Measurements from ENCODE around the gene ACBD4. TPM values are rescaled to one million over a fixed set of nuclear protein-coding genes. Genes with fewer than 3 reads are reported as not detected.

Gene ACBD4
- polyA plus RNA-seq, 1 donor from 2014 or later, result 3.1 TPM

- Histone ChIP-seq H3K4me2 (ENCODE audit: low read length) (no peak overlapping the region), H3F3A (ENCODE audit: insufficient read depth, low read length, poor library complexity, severe bottlenecking) (no peaks in the 10 kb centered on the region), H3K36me3 (ENCODE audit: insufficient read depth, low read length) (no peaks in the 10 kb centered on the region), H3K9ac (ENCODE audit: low read length) (no peak overlapping the region), H4K20me1 (ENCODE audit: insufficient read depth) (no peaks in the 10 kb centered on the region), H3K27ac (ENCODE audit: low read length) (no peak overlapping the region), H3K9me2 (ENCODE audit: insufficient read depth, low read length) (no peaks in the 10 kb centered on the region), H2AFZ (ENCODE audit: low read depth, low read length) (no peak overlapping the region), H3K79me2 (replicated peaks; ENCODE audit: insufficient read depth, low read length) (no peaks in the 10 kb centered on the region), H3K9me3 (ENCODE audit: low read length) (no peaks in the 10 kb centered on the region), H3K4me3 (ENCODE audit: low read length) (no peak overlapping the region), H3K27me3 (ENCODE audit: insufficient read depth, low read depth, low read length) (no peaks in the 10 kb centered on the region)
- TF ChIP-seq RAD21 (conservative IDR thresholded peaks at IDR 0.05), result no peak
- TF ChIP-seq, protein P1, sequence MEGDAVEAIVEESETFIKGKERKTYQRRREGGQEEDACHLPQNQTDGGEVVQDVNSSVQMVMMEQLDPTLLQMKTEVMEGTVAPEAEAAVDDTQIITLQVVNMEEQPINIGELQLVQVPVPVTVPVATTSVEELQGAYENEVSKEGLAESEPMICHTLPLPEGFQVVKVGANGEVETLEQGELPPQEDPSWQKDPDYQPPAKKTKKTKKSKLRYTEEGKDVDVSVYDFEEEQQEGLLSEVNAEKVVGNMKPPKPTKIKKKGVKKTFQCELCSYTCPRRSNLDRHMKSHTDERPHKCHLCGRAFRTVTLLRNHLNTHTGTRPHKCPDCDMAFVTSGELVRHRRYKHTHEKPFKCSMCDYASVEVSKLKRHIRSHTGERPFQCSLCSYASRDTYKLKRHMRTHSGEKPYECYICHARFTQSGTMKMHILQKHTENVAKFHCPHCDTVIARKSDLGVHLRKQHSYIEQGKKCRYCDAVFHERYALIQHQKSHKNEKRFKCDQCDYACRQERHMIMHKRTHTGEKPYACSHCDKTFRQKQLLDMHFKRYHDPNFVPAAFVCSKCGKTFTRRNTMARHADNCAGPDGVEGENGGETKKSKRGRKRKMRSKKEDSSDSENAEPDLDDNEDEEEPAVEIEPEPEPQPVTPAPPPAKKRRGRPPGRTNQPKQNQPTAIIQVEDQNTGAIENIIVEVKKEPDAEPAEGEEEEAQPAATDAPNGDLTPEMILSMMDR (IDR thresholded peaks at IDR 0.05; ENCODE audit: poor library complexity, severe bottlenecking), result no peak
- TF ChIP-seq, protein P2, sequence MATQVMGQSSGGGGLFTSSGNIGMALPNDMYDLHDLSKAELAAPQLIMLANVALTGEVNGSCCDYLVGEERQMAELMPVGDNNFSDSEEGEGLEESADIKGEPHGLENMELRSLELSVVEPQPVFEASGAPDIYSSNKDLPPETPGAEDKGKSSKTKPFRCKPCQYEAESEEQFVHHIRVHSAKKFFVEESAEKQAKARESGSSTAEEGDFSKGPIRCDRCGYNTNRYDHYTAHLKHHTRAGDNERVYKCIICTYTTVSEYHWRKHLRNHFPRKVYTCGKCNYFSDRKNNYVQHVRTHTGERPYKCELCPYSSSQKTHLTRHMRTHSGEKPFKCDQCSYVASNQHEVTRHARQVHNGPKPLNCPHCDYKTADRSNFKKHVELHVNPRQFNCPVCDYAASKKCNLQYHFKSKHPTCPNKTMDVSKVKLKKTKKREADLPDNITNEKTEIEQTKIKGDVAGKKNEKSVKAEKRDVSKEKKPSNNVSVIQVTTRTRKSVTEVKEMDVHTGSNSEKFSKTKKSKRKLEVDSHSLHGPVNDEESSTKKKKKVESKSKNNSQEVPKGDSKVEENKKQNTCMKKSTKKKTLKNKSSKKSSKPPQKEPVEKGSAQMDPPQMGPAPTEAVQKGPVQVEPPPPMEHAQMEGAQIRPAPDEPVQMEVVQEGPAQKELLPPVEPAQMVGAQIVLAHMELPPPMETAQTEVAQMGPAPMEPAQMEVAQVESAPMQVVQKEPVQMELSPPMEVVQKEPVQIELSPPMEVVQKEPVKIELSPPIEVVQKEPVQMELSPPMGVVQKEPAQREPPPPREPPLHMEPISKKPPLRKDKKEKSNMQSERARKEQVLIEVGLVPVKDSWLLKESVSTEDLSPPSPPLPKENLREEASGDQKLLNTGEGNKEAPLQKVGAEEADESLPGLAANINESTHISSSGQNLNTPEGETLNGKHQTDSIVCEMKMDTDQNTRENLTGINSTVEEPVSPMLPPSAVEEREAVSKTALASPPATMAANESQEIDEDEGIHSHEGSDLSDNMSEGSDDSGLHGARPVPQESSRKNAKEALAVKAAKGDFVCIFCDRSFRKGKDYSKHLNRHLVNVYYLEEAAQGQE (IDR thresholded peaks at IDR 0.05; ENCODE audit: borderline replicate concordance), result no peak
- no peak for TF ChIP-seq MXI1 (conservative IDR thresholded peaks at IDR 0.05; ENCODE audit: poor library complexity, severe bottlenecking)
- no peak for TF ChIP-seq EZH2 (IDR thresholded peaks at IDR 0.05; ENCODE audit: borderline replicate concordance, insufficient read depth, low read length, poor library complexity, severe bottlenecking)
- TF ChIP-seq SMC3 (conservative IDR thresholded peaks at IDR 0.05; ENCODE audit: poor library complexity), result no peak
- no peak for TF ChIP-seq EP300 (conservative IDR thresholded peaks at IDR 0.05; ENCODE audit: poor library complexity, severe bottlenecking)
- no peak for TF ChIP-seq POLR2AphosphoS5 (IDR thresholded peaks at IDR 0.05)
- TF ChIP-seq TAF1 (IDR thresholded peaks at IDR 0.05; ENCODE audit: low read depth), result no peak
These were observed 23.6 kb upstream of the ACBD4 start for GRCh38 chr17:45111850-45112249.

- H3K4me2 ChIP-seq (ENCODE audit: low read length), result no peak overlapping the region
- H3F3A ChIP-seq (ENCODE audit: insufficient read depth, low read length, poor library complexity, severe bottlenecking), result no peaks in the 10 kb centered on the region
- H3K27ac ChIP-seq (ENCODE audit: low read length), result no peak overlapping the region
- no peak overlapping the region for H2AFZ ChIP-seq (ENCODE audit: low read depth, low read length)
- no peaks in the 10 kb centered on the region for H3K9me3 ChIP-seq (ENCODE audit: low read length)
- no peaks in the 10 kb centered on the region for H3K36me3 ChIP-seq (ENCODE audit: insufficient read depth, low read length)
- no peaks in the 10 kb centered on the region for H4K20me1 ChIP-seq (ENCODE audit: insufficient read depth)
- H3K79me2 ChIP-seq (replicated peaks; ENCODE audit: insufficient read depth, low read length), result no peaks in the 10 kb centered on the region
- no peaks in the 10 kb centered on the region for H3K27me3 ChIP-seq (ENCODE audit: insufficient read depth, low read depth, low read length)
- no peaks in the 10 kb centered on the region for H3K9me2 ChIP-seq (ENCODE audit: insufficient read depth, low read length)
- no peak for TF ChIP-seq SMC3 (conservative IDR thresholded peaks at IDR 0.05; ENCODE audit: poor library complexity)
- no peak for TF ChIP-seq POLR2AphosphoS5 (IDR thresholded peaks at IDR 0.05)
- TF ChIP-seq, protein P1 (IDR thresholded peaks at IDR 0.05; ENCODE audit: poor library complexity, severe bottlenecking), result no peak
- no peak for TF ChIP-seq EP300 (conservative IDR thresholded peaks at IDR 0.05; ENCODE audit: poor library complexity, severe bottlenecking)
- TF ChIP-seq EZH2 (IDR thresholded peaks at IDR 0.05; ENCODE audit: borderline replicate concordance, insufficient read depth, low read length, poor library complexity, severe bottlenecking), result no peak
- no peak for TF ChIP-seq MXI1 (conservative IDR thresholded peaks at IDR 0.05; ENCODE audit: poor library complexity, severe bottlenecking)
- no peak for TF ChIP-seq TAF1 (IDR thresholded peaks at IDR 0.05; ENCODE audit: low read depth)
- TF ChIP-seq, protein P2 (IDR thresholded peaks at IDR 0.05; ENCODE audit: borderline replicate concordance), result no peak
- TF ChIP-seq RAD21 (conservative IDR thresholded peaks at IDR 0.05), result no peak
- H3K9ac ChIP-seq (ENCODE audit: low read length), result no peak overlapping the region
- H3K4me3 ChIP-seq (ENCODE audit: low read length), result no peak overlapping the region
These were observed 22.7 kb upstream of the ACBD4 start for GRCh38 chr17:45112559-45113423.

Measured in neural cell (in vitro differentiated cells).